HG03342 (cell line): Measurements from ENCODE around the gene LRBA.

Experiments
- ATAC-seq: cut with Tn5 transposase; IDR thresholded peaks from one replicate; pipeline ENCODE4 v1.9.1; 2021; ENCODE audit warnings: mild to moderate bottlenecking, moderate library complexity; ENCODE audit not compliant: unreplicated experiment

Gene LRBA

GRCh38 chr4:150237110-150237872 is 777.8 kb downstream of the LRBA start:
- ATAC-seq, result no peak

- ATAC-seq, result no peak
Observed at GRCh38 chr4:150236626-150237025, 778.5 kb downstream of the LRBA start.

GRCh38 chr4:150235808-150236271 is 779.2 kb downstream of the LRBA start:
- ATAC-seq, result no peak

GRCh38 chr4:150235317-150235716 is 779.8 kb downstream of the LRBA start:
- no peak for ATAC-seq

- no peak for ATAC-seq
Observed at GRCh38 chr4:150234246-150234645, 780.8 kb downstream of the LRBA start.

- no peak for ATAC-seq
Observed at GRCh38 chr4:150232029-150232428, 783.1 kb downstream of the LRBA start.

- ATAC-seq, result no peak
Observed at GRCh38 chr4:150231107-150231770, 783.8 kb downstream of the LRBA start.

- ATAC-seq, result no peak
Observed at GRCh38 chr4:150230561-150230960, 784.5 kb downstream of the LRBA start.

GRCh38 chr4:150229520-150229919 is 785.6 kb downstream of the LRBA start:
- no peak for ATAC-seq

GRCh38 chr4:150224896-150225591 is 790.0 kb downstream of the LRBA start:
- ATAC-seq, result no peak

- no peak for ATAC-seq
Observed at GRCh38 chr4:150219841-150220240, 795.2 kb downstream of the LRBA start.

GRCh38 chr4:150218447-150218846 is 796.6 kb downstream of the LRBA start:
- no peak for ATAC-seq

- ATAC-seq, result no peak
Observed at GRCh38 chr4:150217808-150218207, 797.3 kb downstream of the LRBA start.

- ATAC-seq, result no peak
Observed at GRCh38 chr4:150217192-150217591, 797.9 kb downstream of the LRBA start.

- ATAC-seq, result no peak
Observed at GRCh38 chr4:150216726-150217125, 798.4 kb downstream of the LRBA start.

GRCh38 chr4:150215601-150216000 is 799.5 kb downstream of the LRBA start:
- ATAC-seq, result no peak
